Measurements from ENCODE around the gene PIGB.
"Not testable (repeated sequence)": the region's sequence is repeated elsewhere in the genome, so short reads cannot be mapped to it uniquely, and the experiment has no call there.

DNA sequence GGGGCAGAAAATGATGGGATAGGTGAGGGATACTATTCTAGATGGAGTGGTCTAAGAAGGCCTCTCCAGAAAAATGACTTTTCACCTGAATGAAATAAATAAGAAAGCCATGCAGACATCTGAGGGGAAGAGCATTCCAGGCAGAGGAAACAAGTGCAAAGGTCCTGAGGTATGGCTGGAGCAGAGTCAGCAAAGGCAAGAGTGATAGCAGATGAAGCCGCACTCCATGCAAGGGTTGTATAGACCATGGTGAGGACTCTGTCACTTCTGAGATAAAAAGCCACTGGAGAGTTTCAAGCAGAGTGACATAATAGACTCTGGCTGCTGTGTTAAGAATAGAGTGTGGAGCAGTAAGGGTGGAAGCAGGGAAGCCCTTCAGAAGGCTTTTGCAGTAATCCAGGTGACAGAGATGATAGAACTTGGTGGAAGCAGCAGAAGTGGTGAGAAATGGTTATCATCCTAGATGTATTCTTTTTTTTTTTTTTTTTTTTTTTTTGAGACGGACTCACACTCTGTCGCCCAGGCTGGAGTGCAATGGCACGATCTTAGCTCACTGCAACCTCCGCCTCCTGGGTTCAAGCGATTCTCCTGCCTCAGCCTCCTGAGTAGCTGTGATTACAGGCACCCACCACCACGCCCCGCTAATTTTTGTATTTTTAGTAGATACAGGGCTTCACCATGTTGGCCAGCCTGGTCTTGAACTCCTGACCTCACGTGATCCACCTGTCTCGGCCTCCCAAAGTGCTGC lies 32.4 kb upstream of the PIGB start:
- TF ChIP-seq, protein P1, sequence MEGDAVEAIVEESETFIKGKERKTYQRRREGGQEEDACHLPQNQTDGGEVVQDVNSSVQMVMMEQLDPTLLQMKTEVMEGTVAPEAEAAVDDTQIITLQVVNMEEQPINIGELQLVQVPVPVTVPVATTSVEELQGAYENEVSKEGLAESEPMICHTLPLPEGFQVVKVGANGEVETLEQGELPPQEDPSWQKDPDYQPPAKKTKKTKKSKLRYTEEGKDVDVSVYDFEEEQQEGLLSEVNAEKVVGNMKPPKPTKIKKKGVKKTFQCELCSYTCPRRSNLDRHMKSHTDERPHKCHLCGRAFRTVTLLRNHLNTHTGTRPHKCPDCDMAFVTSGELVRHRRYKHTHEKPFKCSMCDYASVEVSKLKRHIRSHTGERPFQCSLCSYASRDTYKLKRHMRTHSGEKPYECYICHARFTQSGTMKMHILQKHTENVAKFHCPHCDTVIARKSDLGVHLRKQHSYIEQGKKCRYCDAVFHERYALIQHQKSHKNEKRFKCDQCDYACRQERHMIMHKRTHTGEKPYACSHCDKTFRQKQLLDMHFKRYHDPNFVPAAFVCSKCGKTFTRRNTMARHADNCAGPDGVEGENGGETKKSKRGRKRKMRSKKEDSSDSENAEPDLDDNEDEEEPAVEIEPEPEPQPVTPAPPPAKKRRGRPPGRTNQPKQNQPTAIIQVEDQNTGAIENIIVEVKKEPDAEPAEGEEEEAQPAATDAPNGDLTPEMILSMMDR (IDR thresholded peaks at IDR 0.05) = not testable (repeated sequence)
- not testable (repeated sequence) for TF ChIP-seq POLR2A (IDR thresholded peaks at IDR 0.05)

All from uterus (tissue), 2 donors.